ENCODE results near the gene ME1.

Gene ME1

GRCh38 chr6:83190626-83191025, 240.2 kb downstream of the ME1 start:
- TF ChIP-seq CTCF (IDR thresholded peaks at IDR 0.05; ENCODE audit: insufficient read depth, low read length, missing control alignments), result no peak
- POLR2A ChIA-PET, result interaction anchor here (0.6 kb wide), 1 partner anchor 39 kb away, joined by 3 read pairs; no protein-coding TSS in a partner anchor
- DNase-seq (ENCODE audit: low read depth, low spot score), result no peak
- H3K4me3 ChIP-seq (ENCODE audit: low read depth, low read length), result no peak overlapping the region
- CTCF ChIA-PET, result interaction anchor here (1.0 to 9.0 kb wide), 6 partner anchors 23 to 345 kb away, joined by 3 to 111 read pairs (median 5); partner anchors contain the start of genes DOP1A, PRSS35 and UBE3D

- CTCF ChIA-PET, result interaction anchor here (1.2 to 9.0 kb wide), 3 partner anchors 29 to 230 kb away, joined by 3 to 111 read pairs (median 4); partner anchors contain the start of genes DOP1A and UBE3D
- no peak overlapping the region for H3K4me3 ChIP-seq (ENCODE audit: low read depth, low read length)
- POLR2A ChIA-PET, result no interaction called here
- no peak for TF ChIP-seq CTCF (IDR thresholded peaks at IDR 0.05; ENCODE audit: insufficient read depth, low read length, missing control alignments)
- DNase-seq (ENCODE audit: low read depth, low spot score), result no peak
These were observed 242.3 kb downstream of the ME1 start for GRCh38 chr6:83188501-83188900.

GRCh38 chr6:83185096-83185495, 245.8 kb downstream of the ME1 start:
- no peak for DNase-seq (ENCODE audit: low read depth, low spot score)
- H3K4me3 ChIP-seq (ENCODE audit: low read depth, low read length), result no peak overlapping the region
- CTCF ChIA-PET, result interaction anchor here (1.1 to 9.0 kb wide), 3 partner anchors 30 to 230 kb away, joined by 3 to 111 read pairs (median 9); partner anchors contain the start of genes DOP1A and UBE3D
- TF ChIP-seq CTCF (IDR thresholded peaks at IDR 0.05; ENCODE audit: insufficient read depth, low read length, missing control alignments), result no peak
- POLR2A ChIA-PET, result no interaction called here

GRCh38 chr6:83183082-83183828, 247.6 kb downstream of the ME1 start:
- DNase-seq (ENCODE audit: low read depth, low spot score), result peak; percentile 90
- no peak for TF ChIP-seq CTCF (IDR thresholded peaks at IDR 0.05; ENCODE audit: insufficient read depth, low read length, missing control alignments)
- POLR2A ChIA-PET, result interaction anchor here (0.6 to 1.4 kb wide), 5 partner anchors 10 to 290 kb away, joined by 3 to 4 read pairs (median 3); partner anchors contain the start of genes PGM3, RWDD2A and UBE3D
- CTCF ChIA-PET, result interaction anchor here (0.6 to 9.0 kb wide), 5 partner anchors 32 to 327 kb away, joined by 3 to 111 read pairs (median 3); partner anchors contain the start of genes DOP1A and UBE3D
- H3K4me3 ChIP-seq (ENCODE audit: low read depth, low read length), result no peak overlapping the region

GRCh38 chr6:83182114-83182513, 248.7 kb downstream of the ME1 start:
- POLR2A ChIA-PET, result interaction anchor here (0.6 kb wide), 1 partner anchor 16 kb away, joined by 3 read pairs; no protein-coding TSS in a partner anchor
- TF ChIP-seq CTCF (IDR thresholded peaks at IDR 0.05; ENCODE audit: insufficient read depth, low read length, missing control alignments), result no peak
- CTCF ChIA-PET, result interaction anchor here (1.3 to 4.5 kb wide), 2 partner anchors 9 to 116 kb away, joined by 4 to 20 read pairs; partner anchors contain the start of gene UBE3D

GRCh38 chr6:83180426-83180950, 250.4 kb downstream of the ME1 start:
- ChIA-PET POLR2A (no interaction called here), CTCF (interaction anchor here (0.6 to 4.5 kb wide), 3 partner anchors 35 to 332 kb away, joined by 3 to 20 read pairs (median 3); partner anchors contain the start of genes PRSS35 and UBE3D)
- no peak for DNase-seq (ENCODE audit: low read depth, low spot score)
- no peak overlapping the region for H3K4me3 ChIP-seq (ENCODE audit: low read depth, low read length)
- TF ChIP-seq CTCF (IDR thresholded peaks at IDR 0.05; ENCODE audit: insufficient read depth, low read length, missing control alignments), result no peak

More at GRCh38 chr6:83182114-83182513, 248.7 kb downstream of the ME1 start:
- no peak for DNase-seq (ENCODE audit: low read depth, low spot score)
- H3K4me3 ChIP-seq (ENCODE audit: low read depth, low read length), result no peak overlapping the region

Measured in AG04449 (cell line).